GM21786 (cell line): ENCODE results near the gene WDR45.
"Not testable (repeated sequence)": the region's sequence is repeated elsewhere in the genome, so short reads cannot be mapped to it uniquely, and the experiment has no call there.

Source experiments
- ATAC-seq: cut with Tn5 transposase; IDR thresholded peaks from one replicate; pipeline ENCODE4 v1.9.1; 2021; ENCODE audit not compliant: unreplicated experiment

The WDR45 gene

DNA sequence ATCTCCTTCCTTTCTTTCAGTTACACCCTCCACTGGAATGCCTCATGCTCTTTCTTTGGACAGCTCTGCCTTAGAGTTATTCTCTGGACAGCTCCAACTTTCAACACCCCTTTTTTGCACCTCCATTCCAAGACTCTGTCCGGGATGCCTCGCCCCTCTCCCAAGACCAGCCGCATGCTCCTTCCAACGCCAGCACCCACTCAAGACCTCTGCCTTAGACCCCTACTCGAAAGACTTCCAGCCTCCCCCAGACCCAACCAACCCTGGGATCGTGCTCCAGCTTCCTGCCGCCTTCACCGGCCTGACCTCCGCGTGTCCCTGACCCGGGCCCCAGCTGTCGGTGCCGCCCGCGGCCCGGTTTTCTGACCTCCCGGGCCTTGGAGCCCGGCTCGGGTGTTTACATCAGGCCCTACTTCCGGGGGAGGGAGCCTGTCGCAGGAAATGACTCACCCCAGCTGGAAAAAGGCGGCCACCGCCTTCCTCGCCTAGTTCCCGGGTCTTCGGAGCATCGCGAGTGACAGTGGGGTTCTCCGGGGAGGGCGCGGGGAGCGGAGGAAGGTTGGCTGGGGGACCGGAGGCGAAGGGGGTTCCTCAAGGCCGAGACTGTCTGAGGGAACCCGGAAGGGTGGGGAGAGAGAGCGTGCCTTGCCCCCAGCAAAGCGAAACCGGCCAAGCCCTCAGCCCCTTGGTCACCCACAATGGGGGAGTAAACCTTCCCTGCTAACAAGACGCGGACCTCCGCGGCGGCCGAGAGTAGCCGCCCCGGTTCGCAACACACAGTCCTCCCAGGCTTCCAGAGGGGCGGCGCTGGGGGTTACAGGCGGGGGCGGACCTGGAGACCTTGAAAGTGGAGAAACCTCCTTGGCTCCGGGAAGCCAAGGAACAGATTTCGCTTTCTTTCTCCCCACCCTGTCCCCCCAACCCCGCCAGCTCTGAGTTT lies at the start of gene WDR45:
Gene WDR45, minus strand, starts transcription at position 399 of the 940 bp plus-strand sequence. CDS start 1,792 bp downstream, outside the sequence.
- ATAC-seq: peak; percentile 69

DNA sequence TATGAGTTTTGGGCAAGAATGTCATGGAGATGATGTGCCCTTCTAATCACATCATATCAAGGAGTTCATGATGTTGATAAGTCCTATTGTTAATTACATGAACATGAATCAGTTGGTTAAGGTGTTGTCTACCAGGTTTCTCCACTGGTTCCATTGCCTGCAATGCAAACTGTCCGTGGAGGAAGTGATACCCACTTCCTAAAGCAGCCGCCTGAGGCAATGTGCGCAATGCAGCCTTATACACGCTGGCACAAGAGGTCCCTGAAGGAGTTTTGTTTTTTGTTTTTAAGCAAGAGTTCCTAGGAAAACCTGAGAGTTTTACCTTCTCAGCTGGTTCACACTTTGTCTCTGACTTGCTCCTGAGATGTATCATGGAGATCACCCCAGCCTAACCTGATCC lies 49.7 kb upstream of the WDR45 start:
- ATAC-seq: no peak

DNA sequence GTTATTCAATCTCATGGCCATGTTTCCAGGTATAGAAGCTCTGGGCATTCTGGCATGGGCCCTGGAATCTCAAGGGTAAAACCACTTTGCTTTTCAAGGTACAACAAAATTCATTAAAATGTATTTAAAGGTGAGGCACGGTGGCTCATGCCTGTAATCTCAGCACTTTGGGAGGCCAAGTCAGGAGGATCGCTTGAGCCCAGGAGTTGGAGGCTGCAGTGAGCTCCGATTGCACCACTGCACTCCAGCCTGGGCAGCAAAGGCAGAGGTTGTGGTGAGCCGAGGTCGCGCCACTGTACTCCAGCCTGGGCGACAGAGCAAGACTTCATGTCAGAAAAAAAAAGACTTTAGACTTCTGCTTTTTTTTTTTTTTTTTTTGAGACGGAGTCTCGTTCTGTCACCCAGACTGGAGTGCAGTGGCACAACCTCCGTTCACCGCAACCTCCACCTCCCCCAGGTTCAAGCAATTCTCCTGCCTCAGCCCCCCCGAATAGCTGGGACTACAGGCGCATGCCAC lies 48.1 kb upstream of the WDR45 start:
- not testable (repeated sequence) for ATAC-seq

DNA sequence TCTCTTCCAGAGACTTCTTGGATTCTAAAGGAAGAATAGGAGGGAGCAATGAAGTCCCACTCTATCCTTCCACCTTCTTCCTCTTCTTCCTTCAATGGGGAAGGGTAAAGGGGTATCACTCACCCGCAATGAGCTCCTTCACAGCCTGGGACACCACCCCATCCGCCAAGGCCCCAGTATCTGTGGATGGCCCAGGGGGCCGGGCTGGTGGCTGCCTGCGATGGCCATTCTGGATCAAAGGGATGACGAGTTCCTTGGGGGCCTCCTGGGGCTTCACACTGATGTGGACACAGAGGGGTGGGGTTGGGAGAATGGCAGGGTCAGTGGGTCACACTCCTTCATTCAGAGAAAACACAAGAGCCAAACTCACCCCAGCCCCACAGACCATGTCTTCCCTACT lies 42.8 kb upstream of the WDR45 start:
- no peak for ATAC-seq

DNA sequence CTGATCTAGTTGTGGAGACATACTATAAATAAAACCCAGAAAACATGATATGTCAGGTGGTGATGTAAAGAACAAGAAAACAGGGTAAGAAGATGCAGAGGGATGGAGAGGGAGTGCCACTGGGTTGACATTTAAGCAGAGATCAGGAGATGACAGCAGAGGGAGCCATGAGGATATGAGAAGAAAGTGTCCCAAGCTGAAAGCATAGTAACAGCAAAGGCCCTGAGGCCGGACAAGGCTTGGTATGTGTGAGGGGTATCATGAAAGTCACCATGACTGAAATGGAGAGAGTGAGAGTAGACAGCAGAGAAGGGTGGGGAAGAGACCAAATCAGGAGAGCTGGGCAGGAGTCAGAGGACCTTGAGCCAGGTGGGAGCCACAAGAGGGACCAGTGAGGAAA lies 40.4 kb upstream of the WDR45 start:
- ATAC-seq: no peak

DNA sequence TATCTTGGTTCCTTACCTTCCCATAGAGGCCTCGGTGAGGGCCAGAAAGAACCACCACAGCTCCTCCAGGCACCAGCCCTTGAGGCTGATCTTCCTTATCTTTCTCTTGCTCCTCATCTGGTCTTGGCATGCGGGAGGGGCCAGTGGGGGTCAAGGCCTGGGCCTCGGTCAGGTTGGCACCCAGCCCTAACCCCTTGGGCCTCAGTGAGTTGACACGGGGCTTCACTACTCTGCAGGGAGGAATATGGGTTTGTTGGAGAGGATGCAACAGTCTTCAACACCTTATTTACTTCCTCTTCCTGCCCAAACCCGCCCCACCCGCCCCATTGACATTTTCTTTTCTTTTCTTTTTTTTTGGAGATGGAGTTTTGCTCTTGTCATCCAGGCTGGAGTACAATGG lies 37.9 kb upstream of the WDR45 start:
- ATAC-seq: no peak

DNA sequence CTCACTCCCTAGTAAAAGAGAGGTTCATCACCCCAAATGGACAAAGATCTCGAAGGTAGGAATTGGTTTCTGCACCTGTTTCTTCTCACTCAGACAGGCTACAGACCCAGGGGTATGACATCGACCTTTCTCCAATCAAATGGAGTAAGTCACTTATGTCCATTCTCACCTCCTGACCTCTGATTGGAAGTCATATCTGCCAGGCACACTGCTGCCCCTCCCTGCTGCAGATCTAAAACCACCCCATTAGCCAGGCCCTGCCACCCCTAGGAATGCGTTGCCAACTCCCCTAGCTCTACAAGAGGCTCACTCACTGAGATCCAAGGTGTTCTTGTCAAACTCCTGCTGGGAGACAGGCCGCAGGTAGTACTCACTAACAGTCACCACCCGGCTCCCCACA lies 37.0 kb upstream of the WDR45 start:
- ATAC-seq: no peak

DNA sequence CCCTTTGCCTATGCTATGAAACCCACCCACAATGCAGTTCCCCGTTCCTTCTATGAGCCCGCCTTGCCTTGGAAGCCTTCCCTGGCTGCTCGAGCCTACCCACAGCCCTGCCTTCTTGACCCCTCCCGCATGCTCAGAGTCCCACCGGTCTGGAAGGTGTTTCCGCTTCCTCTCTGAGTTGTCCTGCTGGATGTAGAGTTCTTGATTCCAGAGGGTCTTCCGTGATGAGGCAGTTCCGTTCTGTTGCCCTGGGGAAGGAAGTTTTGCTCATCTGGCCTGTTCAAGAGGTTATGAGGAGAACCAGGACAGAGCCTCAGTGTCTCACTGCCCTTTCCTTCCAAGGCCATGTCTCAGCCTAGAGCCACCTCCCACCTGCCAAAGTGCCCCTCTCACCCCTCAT lies 36.4 kb upstream of the WDR45 start:
- ATAC-seq: no peak

DNA sequence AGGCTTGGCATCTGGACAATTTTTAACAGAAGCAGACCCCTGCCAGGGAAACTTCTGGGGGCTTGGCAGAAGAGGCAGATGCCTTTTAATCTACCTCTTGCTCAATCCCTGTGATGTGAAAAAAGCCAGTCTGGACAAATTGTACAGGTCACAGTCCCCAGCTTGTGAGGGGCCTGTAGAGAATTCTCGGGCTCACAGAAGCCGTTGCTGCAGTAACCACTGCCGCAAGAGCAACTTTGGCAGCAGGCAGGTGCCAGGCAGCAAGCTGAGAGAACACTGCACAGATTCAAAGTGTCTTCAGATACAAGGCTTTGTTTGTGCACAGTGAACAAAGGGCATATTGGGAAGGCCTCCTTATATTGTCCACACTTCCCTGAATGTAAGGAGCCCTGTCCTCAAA lies 32.1 kb upstream of the WDR45 start:
- ATAC-seq: no peak

DNA sequence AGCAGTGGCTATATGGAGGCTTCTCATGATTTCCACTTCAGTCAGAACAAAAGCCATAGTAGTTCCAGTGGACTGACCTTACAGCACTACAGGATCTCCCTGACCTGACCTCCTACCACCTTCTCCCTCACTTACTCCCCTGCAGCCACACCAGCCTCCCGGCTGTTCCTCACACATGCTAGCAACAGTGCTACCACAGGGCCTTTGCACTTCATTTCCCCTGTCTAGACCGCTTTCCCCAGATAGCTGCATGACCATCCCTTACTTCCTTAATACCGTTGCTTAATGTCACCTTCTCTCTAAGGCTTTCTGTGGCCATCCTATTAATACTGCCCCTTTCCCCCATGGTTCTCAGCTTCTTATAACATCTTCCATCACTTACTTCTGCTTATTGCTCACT lies 30.7 kb upstream of the WDR45 start:
- no peak for ATAC-seq

DNA sequence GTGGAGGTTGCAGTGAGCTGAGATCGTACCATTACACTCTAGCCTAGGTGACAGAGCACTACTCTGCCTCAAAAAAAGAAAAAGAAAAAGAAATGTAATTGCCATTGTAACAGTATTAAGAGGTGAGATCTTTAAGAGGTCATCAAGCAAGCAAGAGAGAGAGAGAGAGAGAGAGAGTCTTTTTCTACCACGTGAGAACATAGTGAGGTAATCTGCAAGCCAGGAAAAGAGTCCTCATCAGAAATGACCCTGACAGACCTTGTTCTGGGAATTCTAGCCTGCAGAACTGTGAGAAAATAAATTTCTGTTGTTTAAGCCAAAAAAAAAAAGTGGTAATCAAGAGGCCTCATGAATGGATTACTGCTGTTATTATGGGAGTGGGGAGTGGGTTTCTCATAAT lies 29.0 kb upstream of the WDR45 start:
- no peak for ATAC-seq

DNA sequence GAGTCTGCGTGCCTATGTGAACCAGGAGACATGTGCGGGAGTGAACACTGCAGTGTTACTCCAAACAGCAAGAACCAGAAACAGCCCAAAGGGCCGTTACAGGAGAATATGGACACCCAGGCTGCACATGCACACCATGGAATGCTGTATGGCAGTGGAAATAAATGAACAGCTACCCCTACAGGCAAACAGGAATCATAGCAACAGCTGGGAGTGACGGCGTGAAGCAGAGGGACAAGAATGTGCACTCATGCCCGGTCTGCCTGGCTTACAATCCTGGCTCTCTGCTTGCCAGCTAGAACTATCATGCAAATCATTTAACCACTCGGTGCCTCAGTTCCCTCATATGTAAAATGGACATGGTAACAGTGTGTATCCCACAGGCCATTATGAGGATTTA lies 27.2 kb upstream of the WDR45 start:
- ATAC-seq: no peak

DNA sequence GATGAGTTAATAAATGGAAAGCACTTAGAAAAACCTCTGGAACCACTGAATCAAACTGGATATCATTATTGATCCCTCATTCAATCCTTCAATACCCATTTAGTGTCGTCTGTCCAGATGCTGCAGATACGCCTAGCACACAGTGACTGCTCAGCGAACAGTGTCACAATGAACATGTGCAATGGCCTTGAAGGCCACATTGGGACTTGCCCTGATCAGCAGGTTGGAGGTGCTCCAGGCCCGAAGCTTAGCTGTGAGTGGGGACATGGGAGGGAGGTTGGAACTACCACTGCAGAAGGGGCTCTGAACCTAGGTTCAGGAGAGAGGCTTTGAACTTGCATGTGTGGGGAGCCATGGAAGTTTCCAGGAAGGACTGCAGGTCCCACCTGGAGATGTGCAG lies 26.6 kb upstream of the WDR45 start:
- no peak for ATAC-seq

DNA sequence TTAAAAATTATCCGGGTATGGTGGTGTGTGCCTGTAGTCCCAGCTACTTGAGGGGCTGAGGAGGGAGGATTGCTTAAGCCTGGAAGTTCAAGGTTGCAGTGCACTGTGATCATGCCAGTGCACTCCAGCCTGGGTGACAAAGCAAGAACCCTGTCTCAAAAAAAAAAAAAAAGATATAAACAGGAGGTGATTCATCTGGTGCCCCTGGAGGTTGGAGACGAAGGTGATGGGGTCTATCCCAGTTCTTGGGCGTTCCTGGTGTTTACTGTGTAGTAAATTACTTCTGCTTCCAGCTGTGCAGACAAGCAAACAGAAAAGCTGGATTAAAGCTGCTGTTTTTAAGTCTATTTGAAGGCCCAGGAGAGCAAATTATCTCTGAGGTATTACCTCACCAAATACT lies 23.9 kb upstream of the WDR45 start:
- ATAC-seq: no peak

DNA sequence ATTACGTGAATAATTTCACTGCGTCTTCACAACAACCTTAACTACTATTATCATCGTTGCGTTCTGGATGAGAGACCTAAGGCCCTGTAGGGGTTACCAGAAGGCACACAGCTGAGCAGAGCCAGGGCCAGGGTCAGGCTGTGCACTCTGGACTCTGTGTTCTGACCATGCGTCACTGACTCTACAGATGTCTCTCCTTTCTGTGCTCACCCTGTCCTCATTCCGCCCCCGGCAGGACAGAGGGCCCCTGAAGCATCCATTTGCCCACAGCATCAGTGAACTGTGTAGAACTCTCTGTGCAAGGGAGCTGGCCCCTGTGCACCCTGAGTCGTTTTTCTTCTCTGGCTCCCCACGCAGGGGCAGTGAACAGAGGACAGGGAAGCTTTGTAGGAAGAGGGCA lies 22.5 kb upstream of the WDR45 start:
- ATAC-seq: no peak

DNA sequence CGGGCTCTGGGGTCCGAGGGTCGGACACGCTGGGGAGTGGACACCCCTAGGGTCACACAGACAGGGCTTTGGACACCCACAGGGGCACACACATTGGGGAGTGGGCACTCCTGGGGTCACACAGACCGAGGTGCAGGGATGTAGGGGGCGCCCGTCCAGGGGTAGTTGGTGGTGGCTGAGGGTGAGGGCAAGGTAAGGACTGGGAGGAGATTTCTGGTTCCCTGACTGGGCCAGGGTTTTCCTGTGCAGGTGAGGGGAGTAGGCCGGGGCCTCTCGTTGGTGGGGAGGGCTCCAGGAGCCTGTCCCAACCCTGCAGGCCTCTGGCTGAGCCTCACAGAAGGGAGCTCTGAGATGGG lies 21.9 kb upstream of the WDR45 start:
- no peak for ATAC-seq

DNA sequence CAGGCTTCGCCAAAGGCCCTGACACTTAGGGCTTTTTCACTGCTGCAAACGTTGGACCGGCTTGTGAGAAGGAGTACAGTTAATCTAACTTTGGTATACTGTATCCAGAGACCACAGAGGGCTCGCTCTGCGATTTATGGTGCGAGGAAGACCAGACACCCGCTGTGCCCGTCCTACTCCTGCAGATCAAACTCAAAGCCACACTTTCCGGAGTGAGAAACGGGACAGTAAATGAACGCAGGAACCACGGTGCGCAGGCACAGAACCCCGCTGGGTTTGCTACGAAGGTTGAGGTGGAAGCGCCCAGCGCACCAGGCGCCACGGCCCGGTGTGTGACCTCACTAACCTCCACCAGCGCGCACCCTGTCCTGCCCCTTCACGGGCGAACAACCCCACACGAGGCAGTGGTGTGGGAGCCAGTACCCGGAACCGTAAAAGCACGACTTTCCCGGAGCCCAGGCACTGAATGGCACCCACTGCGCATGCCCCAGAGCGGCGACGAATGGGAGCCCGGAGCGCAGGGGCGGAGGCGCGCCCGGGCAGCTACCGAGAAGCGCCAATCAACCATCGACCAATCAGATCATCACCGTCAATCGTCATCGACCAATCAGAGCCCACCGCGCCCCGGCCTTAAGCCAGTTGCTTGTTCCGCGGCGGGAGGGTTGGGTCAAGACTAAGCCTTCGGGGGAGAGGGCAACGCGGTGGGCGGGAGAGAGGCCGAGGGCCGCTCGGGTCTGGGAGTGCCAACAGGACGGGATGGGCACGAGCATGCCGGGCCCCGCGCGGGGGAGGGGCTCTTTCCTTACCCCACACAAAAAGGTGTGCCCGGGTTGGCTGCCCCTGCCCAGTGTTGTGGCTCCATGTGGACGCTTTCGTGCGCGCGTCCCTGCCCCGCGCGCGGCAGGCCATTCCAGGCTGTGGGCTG lies 21.3 kb upstream of the WDR45 start:
- peak; percentile 89 for ATAC-seq

DNA sequence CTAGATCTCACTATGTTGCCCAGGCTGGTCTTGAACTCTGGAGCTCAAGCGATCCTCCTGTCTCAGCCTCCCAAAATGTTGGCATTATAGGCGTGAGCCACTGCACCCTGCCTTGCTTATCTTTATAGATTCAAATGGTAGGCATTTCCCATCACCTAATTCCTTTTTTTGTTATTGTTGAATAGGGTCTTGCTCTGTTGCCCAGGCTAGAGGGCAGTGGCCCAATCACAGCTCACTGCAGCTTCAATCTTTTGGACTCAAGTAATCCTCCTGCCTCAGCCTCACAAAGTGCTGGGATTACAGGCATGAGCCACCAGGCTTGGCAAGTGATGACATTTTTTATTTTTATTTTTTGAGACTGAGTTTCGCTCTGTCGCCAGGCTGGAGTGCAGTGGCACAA lies 16.7 kb upstream of the WDR45 start:
- no peak for ATAC-seq

DNA sequence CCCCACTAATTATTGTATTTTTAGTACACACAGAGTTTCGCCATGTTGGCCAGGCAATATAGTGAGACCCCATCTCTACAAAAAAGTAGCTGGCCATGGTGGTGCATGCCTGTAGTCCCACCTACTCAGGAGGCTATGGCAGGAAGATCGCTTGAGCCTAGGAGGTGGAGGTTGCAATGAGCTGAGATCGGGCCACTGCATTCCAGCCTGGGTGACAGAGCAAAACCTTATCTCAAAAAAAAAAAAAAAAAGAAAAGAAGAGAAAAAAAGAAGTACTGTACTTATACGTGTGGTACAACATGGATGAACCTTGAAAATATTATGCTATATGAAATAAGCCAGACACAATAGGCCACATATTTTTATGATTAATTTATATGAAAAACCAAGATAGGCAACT lies 9.9 kb upstream of the WDR45 start:
- ATAC-seq: no peak

DNA sequence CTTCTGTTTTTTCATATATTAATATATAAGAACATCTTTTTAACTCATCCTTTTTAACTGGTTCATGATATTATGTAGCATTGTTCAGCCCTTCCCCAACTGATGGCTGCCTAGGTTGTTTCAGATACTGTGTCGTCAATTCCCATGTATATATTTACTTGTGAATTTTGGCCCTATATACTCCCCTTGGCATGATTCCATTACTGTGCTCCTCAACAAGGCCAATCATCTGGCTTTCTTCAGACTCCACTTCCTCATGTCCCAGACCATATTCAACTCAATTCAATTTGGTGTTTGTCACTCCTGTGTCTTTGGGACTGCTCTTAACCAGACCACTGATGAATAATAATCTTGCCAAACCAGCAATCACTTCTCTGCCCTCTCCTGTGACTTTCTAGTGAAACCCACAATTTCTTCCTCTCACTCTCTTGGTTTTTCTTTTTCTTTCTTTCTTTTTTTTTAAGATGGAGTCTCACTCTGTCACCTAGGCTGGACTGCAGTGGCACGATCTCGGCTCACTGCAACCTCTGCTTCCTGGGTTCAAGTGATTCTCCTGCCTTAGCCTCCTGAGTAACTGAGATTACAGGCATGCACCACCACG lies 2.7 kb upstream of the WDR45 start:
- ATAC-seq: no peak

DNA sequence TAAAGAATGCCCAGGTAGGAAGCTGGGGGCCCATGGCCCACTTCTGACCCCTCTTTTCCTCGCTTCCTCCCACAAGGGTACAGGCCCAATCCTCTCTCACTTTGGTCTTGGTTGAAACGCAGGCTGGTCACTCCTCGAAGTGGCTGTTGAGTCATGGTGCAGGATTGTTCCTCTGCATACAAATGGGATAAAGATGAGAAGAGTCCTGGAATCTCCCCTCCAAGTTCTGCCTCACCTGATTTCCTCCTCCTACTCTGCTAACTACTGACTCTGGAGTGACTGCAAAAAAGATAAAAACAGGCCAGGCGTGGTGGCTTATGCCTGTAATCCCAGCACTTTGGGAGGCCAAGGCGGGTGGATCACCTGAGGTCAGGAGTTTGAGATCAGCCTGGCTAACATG lies 1.7 kb downstream of the WDR45 start:
- ATAC-seq: no peak
